HG02938 (cell line): Measurements from ENCODE around the gene ASAP2.

Experiments
- ATAC-seq: cut with Tn5 transposase; IDR thresholded peaks from one replicate; pipeline ENCODE4 v1.9.1; 2021; ENCODE audit warnings: mild to moderate bottlenecking, moderate library complexity; ENCODE audit not compliant: unreplicated experiment

Gene ASAP2

GRCh38 chr2:9374071-9374730, 167.6 kb downstream of the ASAP2 start:
- ATAC-seq = no peak

DNA sequence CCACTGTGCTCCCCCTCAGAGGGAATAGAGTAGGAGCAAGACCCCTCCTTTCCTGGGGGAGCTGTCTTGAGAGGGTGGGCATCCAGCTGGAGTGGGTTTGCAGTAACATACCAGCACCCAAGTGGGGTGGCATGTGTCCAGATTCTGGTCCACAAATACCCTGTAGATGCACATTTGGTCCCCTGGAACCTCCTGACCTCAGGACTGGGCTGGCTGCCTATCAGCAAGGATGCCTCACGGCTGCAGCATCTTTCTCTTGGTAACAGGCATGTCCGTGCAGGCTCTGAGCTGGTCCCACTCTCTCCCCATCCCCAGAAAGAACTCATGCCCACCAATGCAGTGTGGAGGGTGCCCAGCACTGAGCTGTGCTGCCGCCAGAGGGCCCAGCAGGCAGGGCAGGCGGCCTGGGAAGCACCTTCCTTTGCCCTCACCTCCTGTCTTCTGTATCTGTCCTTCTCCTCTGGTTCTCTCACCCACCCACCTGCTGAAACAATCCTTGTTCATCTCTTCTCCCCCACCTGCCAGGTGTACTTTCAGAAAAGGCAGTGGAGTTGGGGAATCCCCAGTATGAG, 169.3 kb downstream of the ASAP2 start:
- ATAC-seq = no peak

- ATAC-seq = no peak
Measured at GRCh38 chr2:9377461-9378097, 171.0 kb downstream of the ASAP2 start.

DNA sequence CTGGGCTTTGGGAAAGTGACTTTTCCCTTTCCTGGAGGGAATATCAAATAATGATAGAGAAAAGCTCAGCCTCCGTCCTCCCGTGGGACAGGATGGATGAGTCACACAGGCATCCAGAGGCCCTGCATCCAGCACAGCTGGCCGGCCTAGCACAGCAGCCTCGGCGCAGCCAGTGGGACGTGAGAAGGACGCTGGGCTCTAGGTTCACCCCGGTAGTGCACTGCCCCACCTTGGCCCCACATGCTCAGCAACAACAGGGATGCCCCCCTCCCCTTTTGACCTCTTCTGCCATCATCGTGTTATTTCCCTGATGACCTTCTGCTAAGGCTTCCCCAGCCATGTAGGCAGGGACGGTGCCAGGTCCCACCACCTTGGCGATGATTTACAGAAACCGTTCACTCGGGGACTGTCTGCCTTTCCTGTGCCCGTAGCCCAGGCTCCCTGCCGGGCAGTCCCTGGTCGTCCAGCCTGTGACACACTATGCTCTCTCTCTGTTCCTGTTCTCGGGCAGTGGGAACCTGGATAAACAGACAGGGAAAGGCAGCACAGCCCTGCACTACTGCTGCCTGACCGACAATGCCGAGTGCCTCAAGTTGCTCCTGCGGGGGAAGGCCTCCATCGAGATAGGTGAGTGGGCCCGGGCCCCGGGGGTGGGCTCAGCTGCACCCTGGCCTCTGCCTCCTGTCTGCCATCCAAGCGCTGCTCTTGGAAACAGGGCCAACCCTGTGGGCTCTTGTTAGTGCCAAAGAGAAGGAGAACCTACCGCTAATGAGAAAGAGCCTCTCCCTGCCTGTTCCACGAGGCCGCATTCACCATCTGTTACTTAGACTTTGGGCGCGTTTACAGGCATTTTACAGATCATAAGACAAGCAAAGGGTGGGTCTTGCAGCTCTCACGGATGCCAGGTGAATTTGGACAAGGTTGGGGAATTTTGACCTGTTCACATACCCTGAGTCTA, 172.1 kb downstream of the ASAP2 start:
- ATAC-seq = no peak

GRCh38 chr2:9379391-9379755, 172.8 kb downstream of the ASAP2 start:
- no peak for ATAC-seq

- no peak for ATAC-seq
Measured at GRCh38 chr2:9380702-9381628, 174.4 kb downstream of the ASAP2 start.

GRCh38 chr2:9382604-9383235, 176.1 kb downstream of the ASAP2 start:
- no peak for ATAC-seq

DNA sequence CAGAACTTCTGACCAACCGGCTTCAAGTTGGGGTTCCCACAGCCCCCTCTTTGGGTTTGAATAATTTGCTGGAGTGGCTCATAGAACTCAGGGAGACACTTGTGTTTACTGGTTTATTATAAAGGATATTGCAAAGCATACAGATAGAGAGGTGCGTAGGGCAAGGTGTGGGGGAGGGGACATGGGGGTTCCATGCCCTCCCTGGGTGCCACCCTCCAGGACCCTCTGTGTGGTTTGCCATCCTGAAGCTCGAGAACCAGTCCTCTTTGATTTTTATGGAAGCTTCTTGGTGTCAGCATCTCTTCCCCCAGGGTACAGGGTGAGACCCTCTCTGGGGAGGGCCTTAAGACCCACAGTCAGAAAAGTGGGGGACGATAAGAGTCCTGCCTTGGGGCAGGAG, 177.9 kb downstream of the ASAP2 start:
- ATAC-seq = no peak

DNA sequence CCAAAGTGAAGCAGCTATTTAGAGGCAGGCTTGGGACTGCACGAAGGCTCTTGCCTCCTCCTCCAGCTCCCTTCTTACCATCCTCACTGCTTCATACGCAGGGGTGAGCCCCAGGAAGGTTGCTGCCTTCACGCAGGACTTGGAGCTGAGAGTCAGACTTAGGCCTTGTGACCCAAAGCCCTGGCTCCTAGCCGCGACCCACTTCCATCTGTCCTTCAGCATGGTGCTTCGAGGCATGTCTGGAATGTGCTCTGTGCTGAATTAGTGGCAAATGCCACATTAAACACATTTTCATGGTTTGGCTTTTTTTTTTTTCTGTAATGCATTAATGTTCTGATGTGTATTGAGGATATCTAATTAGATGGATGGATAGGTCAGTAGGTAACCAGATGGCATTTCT, 179.2 kb downstream of the ASAP2 start:
- ATAC-seq = no peak

- no peak for ATAC-seq
Measured at GRCh38 chr2:9388199-9388681, 181.6 kb downstream of the ASAP2 start.

GRCh38 chr2:9388950-9389911, 182.6 kb downstream of the ASAP2 start:
- no peak for ATAC-seq

DNA sequence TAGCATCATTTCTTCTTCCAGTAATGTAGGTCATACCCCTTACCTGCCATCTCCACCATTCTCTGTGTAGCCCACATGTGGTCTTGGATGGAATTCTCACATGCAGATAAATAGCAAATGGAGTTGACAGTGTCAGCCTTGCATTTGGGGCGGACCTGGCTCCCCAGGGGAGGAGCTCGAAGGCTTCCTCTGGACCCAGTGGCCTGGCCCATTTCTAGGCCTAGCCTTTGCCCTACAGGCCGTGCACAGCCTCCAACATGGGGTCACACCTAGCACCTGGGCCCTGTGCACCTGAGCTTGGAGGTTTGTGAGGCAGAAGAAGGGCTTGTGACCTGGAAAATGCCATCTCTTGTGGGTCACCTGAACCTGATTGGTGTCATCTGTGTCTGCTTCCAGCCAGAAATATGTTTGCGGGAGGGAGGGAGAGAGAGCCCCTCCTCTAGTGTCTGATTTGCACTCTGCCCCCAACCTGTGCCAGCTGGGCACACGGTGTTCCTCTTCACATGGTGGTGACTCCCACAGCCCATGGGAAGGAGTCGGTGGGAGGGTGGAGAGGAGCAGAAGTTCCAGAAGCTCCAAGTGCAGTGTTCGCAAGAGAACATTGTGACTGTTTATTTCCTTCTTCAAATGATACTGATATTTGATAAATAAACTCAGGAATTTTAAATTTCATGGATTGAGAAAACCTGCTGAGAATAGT, 183.7 kb downstream of the ASAP2 start:
- no peak for ATAC-seq

DNA sequence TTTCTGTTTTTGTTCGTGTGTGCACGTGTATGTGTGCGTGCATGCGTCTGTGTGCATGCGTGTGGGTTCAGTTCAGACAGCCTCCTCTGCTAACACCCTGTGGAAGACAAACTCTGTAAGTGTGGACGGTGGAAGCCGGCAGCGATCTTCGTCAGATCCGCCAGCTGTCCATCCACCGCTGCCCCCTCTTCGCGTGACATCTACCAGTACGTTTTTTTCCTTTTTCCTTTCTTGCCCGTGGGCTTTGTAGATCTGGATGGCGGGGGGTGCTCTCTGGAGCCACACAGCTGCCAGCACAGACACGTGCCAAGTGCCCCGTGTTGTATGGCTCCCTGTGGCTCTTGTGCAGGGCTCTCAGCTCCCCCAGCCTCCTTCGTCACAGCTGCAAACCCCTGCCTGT, 184.4 kb downstream of the ASAP2 start:
- no peak for ATAC-seq

DNA sequence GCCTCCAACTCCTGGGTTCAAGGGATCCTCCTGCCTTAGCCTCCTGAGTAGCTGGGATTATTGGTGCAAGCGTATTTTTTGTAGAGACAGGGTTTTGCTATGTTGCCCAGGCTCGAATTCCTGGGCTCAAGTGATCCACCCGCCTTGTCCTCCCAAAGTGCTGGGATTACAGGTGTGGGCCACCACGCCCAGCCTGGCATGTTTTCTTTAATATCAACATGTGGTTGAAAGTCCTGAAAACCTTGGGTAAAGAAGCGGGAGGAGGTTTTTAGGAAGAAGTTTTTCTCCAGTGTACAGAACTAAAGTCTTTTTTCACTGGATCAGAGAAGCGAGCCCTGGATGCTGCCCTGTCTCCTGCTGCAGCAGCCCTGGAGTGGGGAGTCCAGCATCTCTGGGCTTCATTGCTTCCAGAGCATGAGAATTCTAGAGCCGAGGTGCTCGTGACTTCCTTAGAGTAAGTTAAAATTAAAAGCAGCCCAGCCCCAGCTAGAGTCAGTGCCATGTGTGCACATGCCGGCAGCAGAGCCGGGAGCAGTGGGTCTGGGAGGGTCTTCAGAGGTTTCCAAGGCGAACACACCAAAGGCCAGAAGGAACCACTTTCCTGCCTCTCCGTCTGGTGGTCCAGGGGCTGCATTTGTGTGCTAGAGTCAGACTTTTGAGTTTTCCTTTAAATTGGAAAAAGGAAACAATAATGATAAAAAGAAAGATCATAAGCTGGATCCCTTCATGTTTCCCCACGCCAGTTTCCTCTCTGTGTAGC, 185.5 kb downstream of the ASAP2 start:
- no peak for ATAC-seq

GRCh38 chr2:9392898-9393765, 186.5 kb downstream of the ASAP2 start:
- no peak for ATAC-seq

GRCh38 chr2:9394816-9395215, 188.2 kb downstream of the ASAP2 start:
- ATAC-seq = no peak
